K562 (cell line): ENCODE results near the gene ASCC1. TPM values are rescaled to one million over a fixed set of nuclear protein-coding genes. Genes with fewer than 3 reads are reported as not detected.

Experiments
- ATAC-seq: fragments of 200-7000 bp; cut with Tn5 transposase; 3 replicates; pipeline ENCODE4 v1.9.1; 2020; ENCODE audit warnings: moderate library complexity
- BruUV-seq: library from RNA; stranded (reverse); fragments of 400-500 nt; replicated peaks from 2 replicates; lab custom pipeline; 2021; lab: Mats Ljungman, UMichigan
- CTCF ChIA-PET: fragments of 300-600 bp; formaldehyde crosslinking; extraction: SDS; loops from one replicate; lab custom pipeline; 2021; ENCODE audit warnings: low intra/inter-chr PET ratio; lab: Yijun Ruan, JAX
- POLR2A ChIA-PET: fragments of 300-600, 350-650 bp; sonication (Branson Sonifier 250); formaldehyde crosslinking; extraction: SDS; loops from one replicate; lab custom pipeline; 2021; ENCODE audit warnings: antibody characterized with exemption, inconsistent platforms; lab: Yijun Ruan, JAX
- DNase-seq, 4 experiments: peaks; one replicate each; pipeline versions ENCODE4 v3.0.0 to v3.0.0-alpha.2; 2011 to 2018; ENCODE audit warnings: low spot score in 3 of 4, mixed read lengths in 3 of 4; ENCODE audit errors: extremely low read depth in 1 of 4
- FAIRE-seq: peaks from 2 replicates; lab custom pipeline; 2011; peaks lifted over from hg19 to GRCh38; lab: Jason Lieb, UNC
- H2AFZ ChIP-seq: 2 replicates; pipeline ENCODE4 v1.6.0; 2011; ENCODE audit warnings: low read depth, low read length, control low read depth, inconsistent platforms
- H3K27ac ChIP-seq: fragments of 200-600 bp; 3 replicates; pipeline ENCODE4 v1.8.0; 2011; ENCODE audit warnings: low read depth, mild to moderate bottlenecking, control low read depth, inconsistent platforms, low read length, moderate library complexity, mixed read lengths; ENCODE audit errors: extremely low read depth
- H3K27me3 ChIP-seq, 2 experiments: fragments of 300-600 bp in 1 of 2; 2 replicates in 1 of 2; 3 replicates in 1 of 2; pipeline versions ENCODE4 v1.6.0 to v1.8.0; 2011; ENCODE audit warnings: inconsistent platforms in 2 of 2, low read length in 2 of 2, mild to moderate bottlenecking in 1 of 2, mixed read lengths in 1 of 2, moderate library complexity in 1 of 2; ENCODE audit not compliant: control insufficient read depth in 2 of 2, insufficient read depth in 2 of 2
- H3K36me3 ChIP-seq: fragments of 300-600 bp; 3 replicates; pipeline ENCODE4 v1.8.0; 2011; ENCODE audit warnings: mild to moderate bottlenecking, low read length, inconsistent platforms; ENCODE audit not compliant: control insufficient read depth, insufficient read depth
- H3K4me1 ChIP-seq, 2 experiments: fragments of 200-600 bp in 1 of 2; replicated peaks in 1 of 2; 2 replicates in 1 of 2; 3 replicates in 1 of 2; pipeline versions ENCODE4 v1.5.1 to v1.8.0; 2011; ENCODE audit warnings: inconsistent platforms in 2 of 2, low read length in 2 of 2, mild to moderate bottlenecking in 1 of 2, mixed read lengths in 1 of 2, moderate library complexity in 1 of 2; ENCODE audit not compliant: control insufficient read depth in 2 of 2, insufficient read depth in 2 of 2
- H3K4me2 ChIP-seq: 2 replicates; pipeline ENCODE4 v1.6.1; 2011; ENCODE audit warnings: low read length, control low read depth, inconsistent platforms, mixed read lengths; ENCODE audit not compliant: insufficient read depth
- H3K4me3 ChIP-seq: fragments of 200-600 bp; sonication (generic), shearing (Covaris generic); 2 replicates; pipeline ENCODE4 v1.5.1; 2016; ENCODE audit warnings: control low read depth, inconsistent platforms
- H3K79me2 ChIP-seq: fragments of 200-600 bp; 3 replicates; pipeline ENCODE4 v1.8.0; 2011; ENCODE audit warnings: low read length, inconsistent platforms; ENCODE audit not compliant: control insufficient read depth, insufficient read depth
- H3K9ac ChIP-seq, 2 experiments: 2 replicates each; pipeline versions ENCODE4 v1.6.0 to v1.6.1; 2011; ENCODE audit warnings: low read depth in 2 of 2, low read length in 2 of 2, control low read depth in 1 of 2, inconsistent platforms in 1 of 2, mild to moderate bottlenecking in 1 of 2, mixed read lengths in 1 of 2; ENCODE audit not compliant: insufficient read depth in 1 of 2
- H3K9me1 ChIP-seq: one replicate; pipeline ENCODE4 v1.6.0; 2011; ENCODE audit warnings: inconsistent platforms, mild to moderate bottlenecking, low read length, moderate library complexity; ENCODE audit not compliant: control insufficient read depth, insufficient read depth
- H3K9me3 ChIP-seq: replicated peaks from 2 replicates; pipeline ENCODE4 v1.5.1; 2011; ENCODE audit warnings: low read depth, low read length, inconsistent platforms; ENCODE audit not compliant: control insufficient read depth, insufficient read depth
- H4K20me1 ChIP-seq: replicated peaks from 2 replicates; pipeline ENCODE4 v1.6.1; 2011; ENCODE audit warnings: low read length, inconsistent platforms, mixed read lengths; ENCODE audit not compliant: control insufficient read depth, insufficient read depth
- ARNT ChIP-seq, 2 experiments: fragments of 450-650 bp; IDR thresholded peaks; 2 replicates each; pipeline ENCODE4 v1.6.1; 2016; ENCODE audit warnings: mild to moderate bottlenecking in 1 of 2
- BRF1 ChIP-seq: IDR thresholded peaks from 3 replicates; pipeline ENCODE4 v1.6.1; 2011; ENCODE audit warnings: borderline replicate concordance, mild to moderate bottlenecking; ENCODE audit not compliant: insufficient read length; ENCODE audit errors: extremely low read depth
- CHD4 ChIP-seq: fragments of 200-600 bp; sonication (generic); IDR thresholded peaks from 3 replicates; pipeline ENCODE4 v1.6.1; 2012; ENCODE audit warnings: low read depth, mild to moderate bottlenecking, mixed read lengths, low read length, inconsistent platforms; ENCODE audit not compliant: insufficient read depth, insufficient replicate concordance, poor library complexity, severe bottlenecking
- ELF2 ChIP-seq: fragments of 250-450 bp; sonication (Bioruptor Pico); IDR thresholded peaks from 2 replicates; pipeline ENCODE4 v1.5.0; 2021; ENCODE audit warnings: mild to moderate bottlenecking
- FOS ChIP-seq: IDR thresholded peaks from 3 replicates; pipeline ENCODE4 v1.6.1; 2011; ENCODE audit not compliant: insufficient read length; ENCODE audit errors: extremely low read depth
- FOXJ2 ChIP-seq: fragments of 200-800 bp; sonication (Bioruptor generic); IDR thresholded peaks from 2 replicates; pipeline ENCODE4 v1.6.1; 2016; ENCODE audit warnings: missing genetic modification characterization, missing compliant biosample characterization
- MTA2 ChIP-seq: fragments of 450-650 bp; IDR thresholded peaks from 2 replicates; pipeline ENCODE4 v1.6.1; 2016; ENCODE audit warnings: low read depth
- MYBL2 ChIP-seq, 2 experiments: fragments of 450-650 bp in 1 of 2; sonication (generic) in 1 of 2; formaldehyde crosslinking in 1 of 2; IDR thresholded peaks; 2 replicates each; pipeline versions ENCODE4 v1.6.1 to v1.8.1; 2017 to 2022; ENCODE audit warnings: borderline replicate concordance in 1 of 2, inconsistent platforms in 1 of 2, low read depth in 1 of 2, mild to moderate bottlenecking in 1 of 2, missing genetic modification reagents in 1 of 2, moderate library complexity in 1 of 2
- NCOA1 ChIP-seq: fragments of 450-650 bp; IDR thresholded peaks from 2 replicates; pipeline ENCODE4 v1.6.1; 2016; ENCODE audit warnings: low read depth
- NR1H2 ChIP-seq: sonication (generic); formaldehyde crosslinking; IDR thresholded peaks from 2 replicates; pipeline ENCODE4 v1.4.0; 2020; ENCODE audit warnings: mild to moderate bottlenecking, missing genetic modification reagents
- POLR2AphosphoS5 ChIP-seq: IDR thresholded peaks from 2 replicates; pipeline ENCODE4 v1.6.1; 2011; ENCODE audit warnings: mild to moderate bottlenecking, low read depth, low read length, moderate library complexity; ENCODE audit not compliant: control insufficient read depth, insufficient read depth
- TEAD4 ChIP-seq, 2 experiments: sonication (generic) in 1 of 2; formaldehyde crosslinking in 1 of 2; IDR thresholded peaks; 2 replicates each; pipeline versions ENCODE4 v1.6.1 to v1.8.0; 2012 to 2022; ENCODE audit warnings: borderline replicate concordance in 1 of 2, inconsistent platforms in 1 of 2, low read length in 1 of 2, mild to moderate bottlenecking in 1 of 2, missing genetic modification reagents in 1 of 2
- XRCC4 ChIP-seq: IDR thresholded peaks from one replicate; pipeline ENCODE4 v1.6.1; 2011; ENCODE audit not compliant: insufficient read depth, insufficient read length; ENCODE audit errors: extremely low read depth
- ZFP30 ChIP-seq: fragments of 250-450 bp; sonication (Bioruptor Pico); IDR thresholded peaks from 2 replicates; pipeline ENCODE4 v1.8.0; 2022; ENCODE audit warnings: moderate library complexity, mild to moderate bottlenecking, inconsistent platforms, borderline replicate concordance
- ZNF655 ChIP-seq: fragments of 250-450 bp; sonication (Bioruptor Pico); IDR thresholded peaks from 2 replicates; pipeline ENCODE4 v1.5.0; 2021
- WGBS: fragments of 100-300 bp; shearing (Covaris generic); methylation state at CpG from one replicate; pipeline ENCODE4 v1.1.6; 2016; ENCODE audit warnings: low coverage, mixed read lengths; ENCODE audit not compliant: insufficient coverage; ENCODE audit errors: missing lambda C conversion rate; 5-methylcytosine and 5-hydroxymethylcytosine counted together
- in situ Hi-C: fragments of 300-500 bp; cut with MboI; formaldehyde crosslinking; loops from 4 replicates; pipeline ENCODE4 v1.15.0; 2018; ENCODE audit warnings: inconsistent platforms, mixed read lengths
- intact Hi-C: fragments of 100-400 bp; cut with micrococcal nuclease; formaldehyde crosslinking; loops from 2 replicates; pipeline ENCODE4 v1.14.2; 2022
- polyA plus RNA-seq, 8 experiments: library from polyadenylated mRNA; depleted of rRNA in 4 of 8; stranded (reverse) in 5 of 8; unstranded in 3 of 8; fragments of >200 nt; fragmentation: Nextera tagmentation in 2 of 8; fragmentation: Illumina TruSeq in 1 of 8; extraction: Ambion mirVana in 2 of 8; extraction: Trizol in 1 of 8; gene quantifications; 2 replicates each; pipeline versions ENCODE4 v1.2.1 to v1.2.3, GENCODE V29; 2011 to 2014; ENCODE audit warnings: inconsistent platforms in 1 of 8, missing spikeins in 1 of 8
- total RNA-seq, 7 experiments: library from RNA; depleted of rRNA in 6 of 7; stranded (reverse); fragments of >200 nt in 6 of 7; fragmentation: Illumina TruSeq in 2 of 7; extraction: Trizol in 2 of 7; gene quantifications; 2 replicates each; pipeline versions ENCODE4 v1.2.1 to v1.2.3, GENCODE V29; 2011 to 2021; ENCODE audit warnings: low replicate concordance in 1 of 7

ASCC1 gene
- total and polyA plus RNA-seq, 9 of the 15 experiments (the other 6 are each of a cell fraction or from before 2014, with no cell fraction given), result 31.7 to 73.3 (median 52.8) TPM

GRCh38 chr10:72122221-72122620, 93.9 kb downstream of the ASCC1 start:
- Histone ChIP-seq H3K9me3 (0 out of 2 replicates have a peak, but pooled peaks cover under 1% of the 10 kb centered on the region), H4K20me1 (no peaks in the 10 kb centered on the region), H3K4me2 (no peak overlapping the region), H3K27ac (no peak overlapping the region), H3K36me3 (no peaks in the 10 kb centered on the region)
- POLR2A ChIA-PET, result interaction anchor here (0.9 kb wide), 1 partner anchor 211 kb away, joined by 3 read pairs; no protein-coding TSS in a partner anchor
- BruUV-seq, result no TSS peak
- intact Hi-C loops, result no loop called here
- CTCF ChIA-PET, result no interaction called here
- TF ChIP-seq MYBL2 (IDR thresholded peaks at IDR 0.05; ENCODE audit: low read depth) (no peak), MYBL2 (CRISPR knock-in tag; IDR thresholded peaks at IDR 0.05; ENCODE audit: borderline replicate concordance) (no peak), ELF2 (CRISPR knock-in tag) (no peak), NR1H2 (no peak), ZFP30 (CRISPR knock-in tag) (no peak), MTA2 (no peak), CHD4 (no peak), TEAD4 (IDR thresholded peaks at IDR 0.05; ENCODE audit: low read length) (no peak), TEAD4 (CRISPR knock-in tag; IDR thresholded peaks at IDR 0.05; ENCODE audit: borderline replicate concordance) (no peak), FOXJ2 (tag) (no peak), NCOA1 (no peak), FOS (no peak), ARNT (IDR thresholded peaks at IDR 0.05) (no peak), BRF1 (no peak), XRCC4 (no peak), ZNF655 (CRISPR knock-in tag) (no peak), POLR2AphosphoS5 (no peak)
- TF ChIP-seq, all 486 proteins: peak for 0
- Histone ChIP-seq H3K9me1 (no peaks in the 10 kb centered on the region), H2AFZ (no peak overlapping the region), H3K9ac (no peak overlapping the region), H3K27me3 (no peaks in the 10 kb centered on the region), H3K4me3 (no peak overlapping the region), H3K4me1 (peaks cover 0 to 5% of the 10 kb centered on the region in 2 experiments; a peak in 1 of 5 replicates), H3K79me2 (no peaks in the 10 kb centered on the region)
- no peak for DNase-seq
- in situ Hi-C loops, result no loop called here
- ATAC-seq, result no peak
- WGBS, result 91% methylated on average over 4 of the region's 4 CpGs
- FAIRE-seq, result no peak
